AML-193 (cell line): ENCODE data around the gene CNDP2.
A peak's percentile ranks its signal among the peaks of the same experiment; 100 is the strongest.

Experiments used
- DNase-seq, 2 experiments: peaks; one replicate each; lab custom pipeline; 2025; lab: John Stamatoyannopoulos, UW

CNDP2 gene

DNA sequence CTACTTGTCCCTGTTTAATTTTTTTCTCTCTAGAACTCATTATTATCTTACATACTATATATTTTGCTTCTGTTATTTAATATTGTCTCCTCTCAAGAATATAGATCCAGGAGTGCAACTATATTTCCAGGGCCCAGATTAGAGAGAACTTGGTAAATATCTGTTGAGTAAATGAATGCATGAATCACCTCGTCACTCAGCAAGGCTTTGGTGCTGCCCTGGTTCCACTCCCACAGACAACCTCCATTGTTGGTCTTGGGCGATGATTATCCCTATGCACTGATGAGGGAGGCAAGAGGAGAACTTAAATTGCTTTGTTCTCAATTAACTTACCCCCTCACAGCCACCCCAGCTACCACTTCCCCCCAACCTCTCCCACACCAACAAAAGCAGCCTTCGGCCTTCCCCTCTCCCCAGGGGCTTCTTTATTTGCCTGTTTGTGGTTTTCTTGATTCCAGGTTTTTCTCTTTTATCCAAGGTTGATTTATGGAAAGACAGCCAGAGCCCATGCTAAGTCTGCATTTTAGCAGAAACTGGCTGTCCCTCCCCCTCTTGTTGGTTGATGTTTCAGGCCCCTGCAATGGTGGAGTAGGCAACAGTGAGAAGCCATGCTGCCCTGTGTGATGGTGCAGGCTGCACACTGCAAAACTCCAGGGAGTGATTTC is 22.1 kb upstream of the CNDP2 start:
- DNase-seq: no peak

DNA sequence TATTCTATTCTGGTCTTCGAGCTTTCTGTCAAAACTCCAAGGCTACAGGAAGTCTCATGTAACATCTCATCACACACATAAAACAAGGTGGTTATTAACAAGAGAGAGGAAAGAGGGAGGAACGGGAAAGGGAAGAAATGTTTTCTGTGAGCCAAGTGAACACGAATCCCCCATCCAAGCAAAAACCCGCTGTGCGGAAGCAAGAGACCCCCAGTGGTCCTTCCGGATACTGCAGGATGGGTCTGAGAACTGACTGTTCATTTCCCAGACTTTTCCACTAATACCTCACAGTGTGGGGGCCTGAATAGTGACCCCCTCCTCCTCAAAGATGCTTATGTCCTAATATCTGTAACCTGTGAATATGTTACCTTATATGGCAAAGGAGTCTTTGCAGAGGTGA is 20.0 kb upstream of the CNDP2 start:
- no peak for DNase-seq

DNA sequence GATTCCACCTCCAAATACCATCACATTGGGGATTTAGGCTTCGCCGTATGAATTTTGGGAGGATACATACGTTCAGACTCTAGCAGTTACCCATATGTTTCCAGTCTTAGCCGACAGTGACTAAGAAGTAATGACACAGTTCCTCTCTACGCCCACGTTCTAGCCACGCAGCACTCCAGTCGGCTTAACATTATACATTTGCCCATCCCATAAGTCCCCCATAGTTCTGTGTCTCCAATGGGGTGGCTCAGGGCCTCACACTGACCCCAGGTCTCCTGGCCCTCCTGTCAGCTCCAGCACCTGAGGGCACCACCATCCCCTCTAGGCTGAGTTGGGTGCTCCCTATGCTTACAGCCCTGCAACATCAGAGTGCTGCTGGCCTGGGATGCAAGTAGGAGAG is 18.4 kb upstream of the CNDP2 start:
- DNase-seq: no peak

DNA sequence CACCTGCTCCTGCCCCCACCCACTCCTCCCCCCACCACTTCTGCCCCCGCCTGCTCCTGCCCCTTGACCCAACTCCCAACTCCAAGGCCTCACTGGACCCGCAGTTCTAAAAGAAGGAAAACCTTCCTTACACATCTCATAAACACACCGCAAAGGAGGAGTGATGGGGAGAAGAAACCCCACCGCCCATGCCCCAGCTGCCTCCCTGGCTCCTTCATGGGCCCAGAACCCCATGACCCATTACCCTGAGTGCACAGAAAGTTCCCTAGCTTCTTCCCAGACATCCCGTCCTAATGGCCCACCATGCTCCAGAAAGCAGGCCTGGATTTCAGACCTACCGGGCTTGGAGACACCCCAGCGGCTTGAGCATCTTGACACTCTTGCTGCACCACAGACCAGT is 17.8 kb upstream of the CNDP2 start:
- no peak for DNase-seq

DNA sequence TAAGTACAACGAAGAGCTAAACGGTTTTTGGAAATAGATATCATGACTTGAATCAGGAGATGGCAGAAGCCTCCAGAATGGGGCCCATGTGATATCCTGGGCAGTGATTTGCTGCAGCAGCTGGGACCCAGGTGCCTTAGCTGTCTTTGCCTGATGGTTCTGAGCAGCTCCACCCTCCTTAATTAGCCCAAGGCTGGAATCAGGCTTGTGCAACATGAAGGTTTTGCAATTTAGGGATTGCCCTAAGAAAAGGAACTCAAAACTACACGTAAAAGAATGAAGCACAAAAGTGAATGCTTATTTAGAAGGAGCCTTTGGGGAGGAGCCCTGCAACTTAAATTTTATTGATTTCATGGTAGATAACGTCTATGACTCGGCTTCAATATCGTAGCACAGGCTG is 17.3 kb upstream of the CNDP2 start:
- peak; percentile 21 to 34 for DNase-seq

DNA sequence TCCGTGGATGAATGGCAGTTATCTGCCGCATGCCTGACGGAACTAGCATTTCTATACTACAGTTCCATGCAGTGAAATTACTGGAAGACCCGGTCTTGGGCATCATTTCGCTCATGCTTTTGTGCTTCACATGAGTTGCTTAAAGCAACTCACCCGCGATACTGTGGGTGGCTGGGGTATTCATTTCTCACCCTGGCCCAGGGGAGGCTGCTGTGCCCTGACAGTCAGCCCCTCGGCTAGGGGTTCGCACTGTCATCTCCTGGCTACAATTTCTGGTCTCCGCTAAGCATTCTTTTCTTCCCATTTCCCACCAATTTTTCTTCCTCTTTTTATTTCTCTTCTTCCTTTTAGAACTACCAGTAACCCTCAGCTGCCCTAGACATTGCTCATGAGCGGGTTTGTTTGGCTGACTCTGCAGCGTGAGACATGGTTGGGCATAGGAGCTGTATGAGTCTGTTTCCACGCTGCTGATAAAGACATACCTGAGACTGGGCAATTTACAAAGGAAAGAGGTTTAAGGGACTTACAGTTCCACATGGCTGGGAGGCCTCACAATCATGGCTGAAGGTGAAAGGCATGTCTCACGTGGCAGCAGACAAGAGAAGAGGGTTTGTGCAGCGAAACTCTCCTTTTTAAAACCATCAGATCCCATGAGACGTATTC is 16.5 kb upstream of the CNDP2 start:
- no peak for DNase-seq

DNA sequence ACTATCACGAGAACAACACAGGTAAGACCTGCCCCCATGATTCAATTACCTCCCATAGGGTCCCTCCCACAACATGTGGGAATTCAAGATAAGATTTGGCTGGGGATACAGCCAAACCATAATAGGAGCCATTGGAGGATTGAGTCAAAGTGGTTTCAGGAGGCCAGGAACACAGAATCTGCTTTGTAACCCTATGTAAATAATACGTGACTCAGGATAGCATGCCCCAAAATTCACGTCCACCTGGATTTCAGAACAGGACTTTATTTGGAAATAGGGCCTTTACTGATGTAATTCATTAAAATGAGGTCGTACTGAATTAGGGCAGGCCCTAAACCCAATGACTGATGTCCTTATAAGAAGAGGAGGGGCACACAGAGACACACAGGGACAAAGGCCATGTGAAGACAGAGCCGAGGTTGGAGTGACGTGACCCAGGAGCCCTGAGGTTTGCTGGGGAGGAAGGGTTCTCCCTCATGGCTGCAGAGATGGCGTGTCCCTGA is 16.0 kb upstream of the CNDP2 start:
- DNase-seq: no peak

DNA sequence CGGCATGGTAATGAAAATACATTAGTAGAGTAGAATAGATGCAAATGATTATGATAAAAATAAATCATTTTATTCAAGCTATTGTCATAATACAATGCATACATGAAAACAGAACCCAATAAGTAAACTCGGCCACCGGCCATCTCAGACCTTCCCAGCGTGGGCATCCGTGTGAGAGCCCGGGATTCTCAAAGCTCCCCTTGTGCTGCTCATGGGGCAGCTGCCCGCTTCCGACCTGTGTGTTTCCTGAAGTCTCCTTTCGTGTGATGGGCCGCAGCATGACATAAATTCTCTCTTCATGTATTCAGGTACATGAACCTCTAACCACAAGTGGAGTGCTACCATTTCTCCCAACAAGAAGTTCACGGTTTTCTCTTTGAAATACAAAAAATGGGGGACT is 13.5 kb upstream of the CNDP2 start:
- no peak for DNase-seq

DNA sequence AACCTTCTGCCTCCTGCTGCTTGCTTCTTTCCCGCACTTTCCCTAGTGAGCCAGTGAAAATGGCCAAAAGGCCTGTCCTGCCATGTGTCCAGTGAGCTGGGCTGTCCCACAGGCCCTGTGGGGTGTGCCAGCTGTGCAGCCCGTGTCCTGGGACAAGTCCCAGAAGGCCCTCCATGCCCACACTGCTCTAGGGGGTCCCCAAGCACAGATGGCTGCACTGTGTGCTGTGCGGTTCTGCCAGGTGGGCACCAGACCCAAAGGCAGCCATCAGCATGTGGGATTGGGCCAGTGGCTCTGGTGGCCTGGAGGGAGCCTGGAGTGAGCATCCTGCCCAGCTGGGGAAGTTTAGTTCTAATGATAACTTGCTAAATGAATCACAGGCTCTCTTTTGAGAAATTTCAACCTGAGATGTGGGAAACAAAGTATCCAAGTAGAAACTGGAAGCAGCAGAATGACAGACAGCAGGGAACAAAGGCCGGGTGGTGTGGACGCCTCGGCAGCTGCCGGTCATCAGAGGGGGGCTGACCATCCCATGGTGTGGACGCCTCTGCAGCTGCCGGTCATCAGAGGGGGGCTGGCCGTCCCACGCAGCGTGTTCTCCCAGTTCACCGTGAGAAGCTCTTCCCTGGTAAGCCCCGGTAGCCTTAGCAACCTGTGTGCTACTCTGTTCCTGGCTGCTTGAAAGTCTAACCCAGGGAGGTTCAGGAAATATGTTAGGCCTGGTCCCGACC is 9.9 kb upstream of the CNDP2 start:
- DNase-seq: no peak

DNA sequence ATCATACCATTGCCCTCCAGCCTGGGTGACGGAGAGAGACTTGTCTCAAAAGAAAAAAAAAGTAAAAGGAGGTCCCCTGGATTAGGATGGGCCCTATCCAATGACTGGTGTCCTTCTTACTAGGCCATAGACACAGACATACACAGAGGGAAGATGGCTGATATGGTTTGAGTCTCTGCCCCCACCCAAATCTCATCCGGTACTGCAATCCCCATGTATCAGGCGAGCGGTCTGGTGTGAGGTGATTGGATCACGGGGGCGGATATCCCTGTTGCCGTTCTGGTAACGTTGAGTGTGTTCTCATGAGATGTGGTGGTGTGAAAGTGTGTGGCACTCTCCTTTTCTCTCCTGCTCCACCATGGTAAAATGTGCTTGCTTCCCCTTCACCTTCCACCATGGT is 7.8 kb upstream of the CNDP2 start:
- DNase-seq: no peak

DNA sequence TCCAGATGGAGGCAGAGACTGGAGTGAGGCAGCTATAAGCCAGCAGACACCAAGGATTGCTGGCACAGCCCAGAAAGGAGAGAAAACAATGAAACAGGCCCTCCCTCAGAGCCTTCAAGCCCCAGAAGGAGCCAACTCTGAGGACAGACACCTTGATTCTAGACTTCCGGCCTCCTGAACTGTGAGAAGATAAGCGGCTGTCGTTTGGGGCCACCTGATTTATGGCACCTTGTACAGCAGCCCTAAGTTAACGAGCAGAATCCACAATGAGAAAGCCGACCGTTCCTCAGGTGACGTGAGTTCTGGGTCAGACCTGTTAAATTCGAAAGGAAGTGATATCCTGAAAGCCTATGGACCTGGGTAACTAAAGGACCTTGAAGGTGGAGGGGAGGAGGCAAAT is 7.3 kb upstream of the CNDP2 start:
- DNase-seq: no peak

DNA sequence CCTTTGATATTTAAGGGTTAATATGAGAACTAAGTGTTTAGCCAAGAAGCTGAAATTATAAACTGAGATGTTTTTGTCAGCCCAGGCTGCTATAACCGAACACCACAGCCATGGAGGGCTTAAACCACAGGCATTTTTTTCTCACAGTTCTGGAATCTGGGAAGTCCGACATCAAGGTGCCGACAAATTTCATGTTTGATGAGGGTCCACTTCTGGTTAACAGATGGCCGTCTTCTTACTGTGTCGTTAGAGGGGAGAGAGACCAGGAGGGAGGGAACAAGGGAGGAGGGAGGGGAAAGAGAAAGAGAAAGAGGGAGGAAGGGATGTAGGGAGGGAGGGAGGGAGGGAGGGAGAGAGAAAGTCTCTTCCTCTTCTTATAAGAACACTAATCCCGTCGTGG is 6.5 kb upstream of the CNDP2 start:
- DNase-seq: no peak

DNA sequence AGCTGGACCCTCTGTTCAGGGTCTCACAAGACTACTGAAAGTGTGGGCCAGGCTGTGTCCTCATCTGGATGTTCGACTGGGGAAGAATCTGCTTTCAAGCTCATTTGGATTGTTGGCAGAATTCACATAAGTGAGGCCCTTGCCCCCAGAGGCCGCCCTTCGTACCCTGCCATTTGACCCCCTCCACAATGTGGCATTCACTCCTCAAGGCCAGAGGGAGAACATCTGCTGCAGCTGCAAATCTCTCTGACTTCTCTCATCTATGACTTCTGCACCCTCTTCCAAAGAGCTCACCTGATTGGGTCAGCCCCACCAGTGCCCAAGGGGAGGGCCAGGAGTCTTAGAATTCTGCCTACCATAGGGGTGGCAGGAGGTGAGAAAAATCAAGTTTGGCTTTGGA is 3.9 kb upstream of the CNDP2 start:
- DNase-seq: no peak

DNA sequence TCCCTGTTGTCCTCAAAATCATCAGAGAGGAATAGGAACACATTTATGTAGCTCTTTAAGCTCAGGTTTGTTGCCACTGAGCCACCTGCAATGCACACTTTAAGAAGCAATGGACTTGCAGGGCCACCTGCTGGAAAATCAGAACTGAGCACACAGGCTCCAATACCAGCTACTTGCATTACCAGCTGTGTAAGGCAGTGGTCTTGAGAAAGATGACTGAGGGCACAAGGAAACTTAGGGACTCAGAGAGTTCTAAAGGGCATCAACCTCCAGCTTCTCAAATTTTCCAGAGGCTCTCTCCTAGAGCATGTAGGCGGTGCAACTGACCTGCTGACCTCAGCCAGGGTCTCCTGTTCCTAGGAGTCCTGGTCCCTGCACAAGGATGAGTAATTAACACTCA is 2.5 kb upstream of the CNDP2 start:
- peak; percentile 59 to 69 for DNase-seq

DNA sequence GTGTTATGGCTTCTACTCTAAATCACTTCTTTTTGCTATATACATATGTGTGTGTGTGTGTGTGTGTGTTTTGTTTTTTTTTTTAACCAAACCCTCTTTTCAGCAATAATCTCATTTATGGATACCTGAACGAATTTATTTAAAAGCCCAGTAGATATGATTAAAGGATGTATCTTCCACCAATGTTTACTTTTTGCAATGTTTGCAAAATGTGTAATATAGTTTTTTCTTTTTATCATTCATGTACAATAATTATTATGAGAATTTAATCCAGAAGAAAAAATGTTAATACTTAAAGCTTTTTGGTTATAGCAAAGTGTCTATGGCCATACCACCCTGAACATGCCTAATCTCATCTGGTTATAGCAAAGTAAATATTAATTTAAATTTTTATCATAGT is 1.6 kb upstream of the CNDP2 start:
- no peak for DNase-seq

DNA sequence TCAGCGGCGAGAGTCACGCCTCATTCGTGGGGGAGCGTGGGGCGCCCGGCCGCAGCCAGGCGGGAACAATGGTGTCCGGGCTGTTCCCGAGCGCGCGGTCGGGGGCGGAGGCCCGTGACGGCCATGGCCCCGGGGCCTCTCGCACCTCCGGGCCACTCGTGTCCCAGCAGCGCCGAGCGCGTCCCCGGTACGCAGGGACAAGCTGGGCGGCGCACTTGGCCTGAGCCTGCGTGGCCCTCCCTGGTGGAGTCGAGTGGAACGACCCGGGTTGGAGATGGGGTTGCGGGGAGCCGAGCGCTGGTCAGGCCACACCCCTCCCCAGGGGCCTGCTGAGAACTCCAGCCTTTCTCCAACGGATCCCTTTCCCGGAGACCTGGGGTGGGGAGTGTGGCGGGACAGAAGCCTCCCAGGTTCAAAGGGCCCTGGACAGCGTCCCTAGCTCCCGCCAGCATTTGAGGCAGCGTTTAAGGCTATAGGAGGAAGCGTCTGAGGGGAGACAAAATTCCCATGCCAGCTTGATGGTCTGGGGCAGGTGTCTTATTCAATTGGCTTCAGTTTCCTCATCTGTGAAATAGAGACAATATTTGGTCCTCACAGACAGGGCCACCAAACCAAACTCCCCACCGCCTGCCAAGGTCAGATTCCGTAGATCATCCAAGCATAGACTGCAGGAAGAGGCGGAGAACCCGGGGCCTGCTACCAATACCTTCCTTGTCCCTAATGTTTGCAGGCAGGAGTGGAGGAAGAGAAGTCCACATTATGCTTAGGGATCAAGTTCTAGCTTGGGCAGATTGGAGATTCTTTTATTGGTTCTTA is 553 bp downstream of the CNDP2 start:
- peak; percentile 20 to 23 for DNase-seq

DNA sequence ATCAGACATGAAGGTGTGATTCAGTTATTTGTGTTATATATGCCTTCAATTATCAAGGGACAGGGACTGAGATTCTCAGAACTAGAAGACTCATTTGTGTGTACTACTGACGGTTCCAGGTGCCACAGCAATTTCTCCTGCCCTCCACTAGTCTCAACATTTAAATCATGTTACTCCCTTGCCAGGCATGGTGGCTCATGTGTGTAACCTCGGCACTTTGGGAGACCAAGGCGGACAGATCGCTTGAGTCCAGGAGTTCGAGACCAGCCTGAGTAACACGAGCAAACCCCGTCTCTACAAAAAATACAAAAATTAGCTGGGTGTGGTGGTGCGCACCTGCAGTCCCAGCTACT is 1.1 kb downstream of the CNDP2 start:
- no peak for DNase-seq

DNA sequence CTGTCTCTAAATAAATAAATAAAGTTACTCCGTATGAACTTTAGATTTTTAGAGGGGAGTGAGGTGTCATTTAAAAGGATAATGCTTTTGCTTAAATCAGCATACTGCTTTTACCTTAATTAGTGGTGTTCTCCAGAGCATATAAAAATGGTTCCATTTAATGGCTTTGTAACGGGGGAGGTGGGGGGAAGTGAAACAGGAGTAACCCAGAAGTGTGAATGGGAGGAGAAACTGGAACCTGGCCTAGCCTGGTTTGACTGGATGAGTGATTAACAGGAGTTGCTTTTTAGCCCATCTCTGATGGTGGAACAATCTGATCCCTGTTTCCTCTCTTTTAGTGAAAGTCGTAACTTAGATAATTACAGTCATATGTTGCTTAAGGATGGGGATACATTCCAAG is 1.6 kb downstream of the CNDP2 start:
- no peak for DNase-seq

DNA sequence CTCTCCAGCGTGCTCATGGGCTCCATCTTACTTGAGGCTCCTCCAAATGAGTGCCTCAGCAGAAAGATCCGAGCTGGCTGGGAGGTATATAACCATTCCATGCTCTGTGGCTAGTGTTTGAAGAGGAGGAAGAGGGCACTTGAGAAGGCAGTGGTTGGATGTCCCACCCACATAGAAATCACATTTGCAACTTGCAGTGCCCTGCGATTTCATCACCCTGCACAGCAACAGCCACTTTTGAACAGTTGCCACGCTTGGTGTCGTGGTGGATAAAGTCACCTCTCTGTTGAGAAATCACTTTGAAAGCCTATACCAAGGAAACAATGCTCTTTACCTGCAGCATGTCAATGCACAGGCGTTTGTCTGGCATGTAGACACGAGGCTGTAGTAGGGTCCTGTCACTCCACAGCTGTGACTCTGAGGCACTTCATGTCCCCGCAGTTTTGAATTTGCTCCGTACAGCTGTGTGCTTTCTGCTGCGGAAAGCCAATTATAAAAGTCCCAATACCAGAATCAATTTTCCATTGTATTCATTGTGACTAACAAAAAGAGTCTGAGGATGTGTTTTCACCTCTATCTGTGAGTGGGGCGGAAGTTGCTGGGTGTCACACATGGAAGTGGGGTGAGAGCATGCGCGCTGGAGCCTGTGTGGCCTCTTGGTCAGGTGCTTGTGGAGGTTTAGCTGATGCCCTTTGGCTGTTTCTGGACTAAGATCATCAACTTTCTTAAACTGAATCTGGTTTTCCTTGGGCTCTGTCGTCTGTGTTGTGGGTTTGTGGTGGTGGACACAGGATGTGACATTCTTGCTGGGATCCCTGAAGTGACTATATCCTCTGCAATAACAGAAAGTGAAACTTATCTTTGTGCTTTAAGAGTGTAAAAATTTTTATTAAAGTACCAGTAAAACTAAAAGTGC is 2.8 kb downstream of the CNDP2 start:
- DNase-seq: peak; percentile 73 to 79

DNA sequence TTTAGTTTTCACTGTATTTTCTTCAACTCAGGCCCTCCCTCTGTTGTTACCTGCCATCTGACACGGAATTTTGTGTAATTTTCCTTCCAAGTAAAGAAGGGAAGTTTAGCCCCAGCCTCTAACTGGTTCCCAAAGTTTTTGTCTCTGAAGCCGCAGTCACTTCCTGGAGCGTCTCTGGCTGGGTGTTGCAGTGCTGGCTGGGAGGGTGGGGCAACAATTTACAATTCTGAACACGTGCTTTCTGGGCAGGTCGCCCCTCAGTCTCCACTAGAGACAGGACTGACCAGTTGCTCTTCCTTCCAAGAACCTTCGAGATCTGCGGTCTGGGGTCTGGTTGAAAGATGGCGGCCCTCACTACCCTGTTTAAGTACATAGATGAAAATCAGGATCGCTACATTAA is 3.5 kb downstream of the CNDP2 start:
- DNase-seq: peak; percentile 57 to 68

DNA sequence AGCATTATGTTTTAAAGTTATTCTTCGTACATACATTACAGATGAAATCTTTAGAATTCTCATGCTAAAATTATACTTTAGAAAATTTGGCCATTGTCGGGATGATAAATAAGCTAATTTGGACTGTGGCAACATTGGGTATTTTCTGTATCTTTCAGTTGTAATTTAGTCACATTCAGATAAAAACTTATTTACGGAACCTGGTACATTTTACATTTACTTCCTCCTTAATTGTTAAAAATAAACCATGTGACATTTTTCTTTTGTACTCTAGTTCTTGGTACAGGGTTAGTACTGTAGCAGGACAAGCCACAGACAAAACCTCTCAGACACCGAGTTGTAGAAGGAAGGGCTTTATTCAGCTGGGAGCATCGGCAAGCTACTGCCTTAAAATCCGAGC is 4.2 kb downstream of the CNDP2 start:
- peak; percentile 9 to 38 for DNase-seq
